Colonic mucosa (tissue), 4 donors: ENCODE results near the gene METTL25B. TPM values are rescaled to one million over a fixed set of nuclear protein-coding genes. Genes with fewer than 3 reads are reported as not detected.

Source experiments
- DNase-seq: peaks from one replicate; pipeline ENCODE4 v3.0.0-alpha.2; 2020
- H3K27ac ChIP-seq: fragments of 200-600 bp; one replicate; pipeline ENCODE4 v1.8.0; 2021
- H3K27me3 ChIP-seq: fragments of 200-600 bp; one replicate; pipeline ENCODE4 v1.8.0; 2021
- H3K36me3 ChIP-seq: fragments of 200-600 bp; one replicate; pipeline ENCODE4 v1.8.0; 2021
- H3K4me1 ChIP-seq: fragments of 200-600 bp; one replicate; pipeline ENCODE4 v1.8.0; 2021; ENCODE audit warnings: mild to moderate bottlenecking
- H3K4me3 ChIP-seq: fragments of 200-600 bp; one replicate; pipeline ENCODE4 v1.8.0; 2021
- H3K9ac ChIP-seq, 2 donors: one replicate each; pipeline ENCODE4 v1.7.0; 2013; ENCODE audit warnings: control low read depth in 2 of 2, low read depth in 2 of 2, low read length in 2 of 2
- H3K9me3 ChIP-seq: fragments of 200-600 bp; one replicate; pipeline ENCODE4 v1.8.0; 2021
- CTCF ChIP-seq: fragments of 200-600 bp; IDR thresholded peaks from one replicate; pipeline ENCODE4 v1.8.0; 2022; ENCODE audit warnings: antibody characterized with exemption, mild to moderate bottlenecking
- intact Hi-C: fragments of 100-400 bp; cut with DNase I; formaldehyde crosslinking; loops from one replicate; pipeline ENCODE4 v1.14.1; 2022
- total RNA-seq, 2 donors: library from RNA; stranded (reverse); fragmentation: NEBNext Ultra II Directional in 1 of 2; extraction: Animal tissue kit (Norgen Biotek cat#: 25700) in 1 of 2; gene quantifications; one replicate each; pipeline ENCODE4 v1.2.1, GENCODE V29; 2021
- donor health status: healthy.
- donor health status: DM: no; HTN: no; CAD: no.
- donor health status: DM: no; HTN: no; CAD: no.

The METTL25B gene
- total RNA-seq, 2 donors from 2014 or later, result 31.3 to 51.9 TPM

- no peak for DNase-seq
- no peaks in the 10 kb centered on the region for H3K36me3 ChIP-seq
- peaks cover 22% of the 10 kb centered on the region for H3K4me1 ChIP-seq
- H3K27ac ChIP-seq, result peak overlapping the region; percentile 94
- no peak overlapping the region for H3K4me3 ChIP-seq
- H3K27me3 ChIP-seq, result no peaks in the 10 kb centered on the region
- intact Hi-C loops, result no loop called here
- peak overlapping the region in 1 of 2 donors; percentile 94 for H3K9ac ChIP-seq
- H3K9me3 ChIP-seq, result no peaks in the 10 kb centered on the region
- TF ChIP-seq CTCF, result no peak
Measured at GRCh38 chr1:156745881-156746280, 17.6 kb downstream of the METTL25B start.

GRCh38 chr1:156746406-156746727, 18.1 kb downstream of the METTL25B start:
- Histone ChIP-seq H3K9me3 (no peaks in the 10 kb centered on the region), H3K27ac (peak overlapping the region; percentile 94), H3K4me1 (peaks cover 22% of the 10 kb centered on the region), H3K4me3 (peak overlapping the region; percentile 29), H3K36me3 (no peaks in the 10 kb centered on the region), H3K27me3 (no peaks in the 10 kb centered on the region), H3K9ac (peak overlapping the region; percentile 48 to 94)
- DNase-seq, result no peak
- no peak for TF ChIP-seq CTCF
- intact Hi-C loops, result no loop called here

GRCh38 chr1:156746728-156747631, 18.7 kb downstream of the METTL25B start:
- DNase-seq, result peak; percentile 91
- Histone ChIP-seq H3K4me1 (peaks cover 22% of the 10 kb centered on the region), H3K27ac (peak overlapping the region; percentile 94), H3K36me3 (no peaks in the 10 kb centered on the region), H3K4me3 (peak overlapping the region; percentile 29), H3K9me3 (no peaks in the 10 kb centered on the region), H3K27me3 (no peaks in the 10 kb centered on the region), H3K9ac (peak overlapping the region; percentile 89 to 98)
- intact Hi-C loops, result no loop called here
- TF ChIP-seq CTCF, result no peak

- peak; percentile 27 for DNase-seq
- Histone ChIP-seq H3K27ac (peak overlapping the region; percentile 94), H3K27me3 (no peaks in the 10 kb centered on the region), H3K4me3 (peak overlapping the region; percentile 95), H3K9ac (peak overlapping the region; percentile 98 to 99), H3K4me1 (peaks cover 27% of the 10 kb centered on the region), H3K9me3 (no peaks in the 10 kb centered on the region), H3K36me3 (no peaks in the 10 kb centered on the region)
- no peak for TF ChIP-seq CTCF
- intact Hi-C loops, result no loop called here
Measured at GRCh38 chr1:156747742-156748669, 19.7 kb downstream of the METTL25B start.

GRCh38 chr1:156748670-156749418, 20.6 kb downstream of the METTL25B start:
- intact Hi-C loops, result no loop called here
- H3K9ac ChIP-seq, result peak overlapping the region; percentile 98 to 99
- DNase-seq, result peak; percentile 81
- no peaks in the 10 kb centered on the region for H3K27me3 ChIP-seq
- peaks cover 27% of the 10 kb centered on the region for H3K4me1 ChIP-seq
- no peak for TF ChIP-seq CTCF
- peak overlapping the region; percentile 95 for H3K4me3 ChIP-seq
- H3K9me3 ChIP-seq, result no peaks in the 10 kb centered on the region
- peak overlapping the region; percentile 94 for H3K27ac ChIP-seq
- no peaks in the 10 kb centered on the region for H3K36me3 ChIP-seq
